SK-N-SH (cell line): ENCODE data around the gene TBC1D16.

ENCODE experiments used
- EZH2phosphoT487 ChIP-seq: fragments of 200-600 bp; sonication (generic); IDR thresholded peaks from 2 replicates; pipeline ENCODE4 v1.6.1; 2017; ENCODE audit warnings: low read depth, mixed run types, mild to moderate bottlenecking, antibody characterized with exemption, moderate library complexity, borderline replicate concordance
- FOSL2 ChIP-seq: IDR thresholded peaks from 2 replicates; pipeline ENCODE4 v1.4.0; 2012; ENCODE audit warnings: low read depth, mild to moderate bottlenecking, moderate library complexity, borderline replicate concordance
- FOXM1 ChIP-seq: IDR thresholded peaks from 2 replicates; pipeline ENCODE4 v1.4.0; 2012; ENCODE audit warnings: low read depth, mild to moderate bottlenecking
- JUND ChIP-seq: IDR thresholded peaks from 2 replicates; pipeline ENCODE4 v1.4.0; 2012
- MXI1 ChIP-seq: IDR thresholded peaks from 2 replicates; pipeline ENCODE4 v1.6.1; 2012; ENCODE audit warnings: mild to moderate bottlenecking, low read depth, low read length, improper control_type of control experiment
- TCF12 ChIP-seq: IDR thresholded peaks from 2 replicates; pipeline ENCODE4 v1.4.0; 2012
- TEAD4 ChIP-seq: IDR thresholded peaks from 2 replicates; pipeline ENCODE4 v1.4.0; 2012; ENCODE audit warnings: mild to moderate bottlenecking, borderline replicate concordance; ENCODE audit not compliant: insufficient read depth
- YY1 ChIP-seq: IDR thresholded peaks from 2 replicates; pipeline ENCODE4 v1.4.0; 2012; ENCODE audit warnings: low read depth, mild to moderate bottlenecking
- TF ChIP-seq, protein P1 (sequence below): fragments of 200-600 bp; sonication (generic); IDR thresholded peaks from 2 replicates; pipeline ENCODE4 v1.6.1; 2017; ENCODE audit warnings: antibody characterized with exemption, mild to moderate bottlenecking, moderate library complexity
- TF ChIP-seq, protein P2 (sequence below): IDR thresholded peaks from 2 replicates; pipeline ENCODE4 v1.4.0; 2012; ENCODE audit warnings: low read depth, borderline replicate concordance
- TF ChIP-seq, protein P3 (sequence below): fragments of 150-350 bp; IDR thresholded peaks from 2 replicates; pipeline ENCODE4 v1.6.1; 2017; ENCODE audit warnings: antibody characterized with exemption, low read length, low read depth, borderline replicate concordance

DNA sequence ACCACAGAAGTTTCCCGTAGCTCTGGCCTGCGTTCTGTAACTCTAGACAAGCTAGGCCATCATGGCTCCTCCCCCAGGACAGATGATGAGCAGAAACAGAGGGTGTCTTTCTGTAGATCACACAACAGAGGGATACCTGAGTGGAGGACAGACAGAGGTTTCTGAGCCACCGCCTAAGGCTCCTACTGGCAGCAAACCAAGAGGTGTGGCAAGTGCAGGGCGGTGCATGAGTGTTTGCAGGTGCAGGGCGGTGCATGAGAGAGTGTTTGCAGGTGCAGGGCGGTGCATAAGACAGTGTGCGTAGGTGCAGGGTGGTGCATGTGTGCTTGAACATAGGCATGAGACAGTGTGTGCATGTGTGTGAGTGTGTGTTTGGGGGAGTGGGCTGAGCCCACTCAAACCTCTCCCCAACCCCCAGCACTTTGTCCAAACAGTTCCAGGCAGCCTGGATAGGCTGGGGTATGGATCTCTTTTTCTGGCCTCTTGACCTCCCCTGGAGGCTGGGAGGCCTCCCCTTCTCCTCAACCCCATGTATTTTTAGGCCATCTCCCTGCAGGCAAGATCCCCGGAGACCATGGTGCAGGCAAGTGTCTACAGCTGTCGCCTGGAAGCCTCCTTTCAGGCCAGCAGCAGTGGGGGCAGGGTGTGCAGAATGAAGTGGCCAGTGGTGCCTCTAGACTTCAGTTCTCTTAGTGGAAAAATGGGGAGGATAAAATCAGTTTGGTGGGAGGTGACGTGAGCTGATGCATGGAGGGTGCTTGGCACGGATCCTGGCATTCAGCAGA lies 143.0 kb downstream of the TBC1D16 start:
- TF ChIP-seq, protein P1, sequence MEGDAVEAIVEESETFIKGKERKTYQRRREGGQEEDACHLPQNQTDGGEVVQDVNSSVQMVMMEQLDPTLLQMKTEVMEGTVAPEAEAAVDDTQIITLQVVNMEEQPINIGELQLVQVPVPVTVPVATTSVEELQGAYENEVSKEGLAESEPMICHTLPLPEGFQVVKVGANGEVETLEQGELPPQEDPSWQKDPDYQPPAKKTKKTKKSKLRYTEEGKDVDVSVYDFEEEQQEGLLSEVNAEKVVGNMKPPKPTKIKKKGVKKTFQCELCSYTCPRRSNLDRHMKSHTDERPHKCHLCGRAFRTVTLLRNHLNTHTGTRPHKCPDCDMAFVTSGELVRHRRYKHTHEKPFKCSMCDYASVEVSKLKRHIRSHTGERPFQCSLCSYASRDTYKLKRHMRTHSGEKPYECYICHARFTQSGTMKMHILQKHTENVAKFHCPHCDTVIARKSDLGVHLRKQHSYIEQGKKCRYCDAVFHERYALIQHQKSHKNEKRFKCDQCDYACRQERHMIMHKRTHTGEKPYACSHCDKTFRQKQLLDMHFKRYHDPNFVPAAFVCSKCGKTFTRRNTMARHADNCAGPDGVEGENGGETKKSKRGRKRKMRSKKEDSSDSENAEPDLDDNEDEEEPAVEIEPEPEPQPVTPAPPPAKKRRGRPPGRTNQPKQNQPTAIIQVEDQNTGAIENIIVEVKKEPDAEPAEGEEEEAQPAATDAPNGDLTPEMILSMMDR: no peak
- TF ChIP-seq TCF12 (no peak), FOSL2 (no peak), YY1 (no peak), EZH2phosphoT487 (no peak), MXI1 (no peak), JUND (no peak), TEAD4 (no peak), FOXM1 (no peak)
- TF ChIP-seq, protein P2, sequence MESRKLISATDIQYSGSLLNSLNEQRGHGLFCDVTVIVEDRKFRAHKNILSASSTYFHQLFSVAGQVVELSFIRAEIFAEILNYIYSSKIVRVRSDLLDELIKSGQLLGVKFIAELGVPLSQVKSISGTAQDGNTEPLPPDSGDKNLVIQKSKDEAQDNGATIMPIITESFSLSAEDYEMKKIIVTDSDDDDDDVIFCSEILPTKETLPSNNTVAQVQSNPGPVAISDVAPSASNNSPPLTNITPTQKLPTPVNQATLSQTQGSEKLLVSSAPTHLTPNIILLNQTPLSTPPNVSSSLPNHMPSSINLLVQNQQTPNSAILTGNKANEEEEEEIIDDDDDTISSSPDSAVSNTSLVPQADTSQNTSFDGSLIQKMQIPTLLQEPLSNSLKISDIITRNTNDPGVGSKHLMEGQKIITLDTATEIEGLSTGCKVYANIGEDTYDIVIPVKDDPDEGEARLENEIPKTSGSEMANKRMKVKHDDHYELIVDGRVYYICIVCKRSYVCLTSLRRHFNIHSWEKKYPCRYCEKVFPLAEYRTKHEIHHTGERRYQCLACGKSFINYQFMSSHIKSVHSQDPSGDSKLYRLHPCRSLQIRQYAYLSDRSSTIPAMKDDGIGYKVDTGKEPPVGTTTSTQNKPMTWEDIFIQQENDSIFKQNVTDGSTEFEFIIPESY: no peak
- TF ChIP-seq, protein P3, sequence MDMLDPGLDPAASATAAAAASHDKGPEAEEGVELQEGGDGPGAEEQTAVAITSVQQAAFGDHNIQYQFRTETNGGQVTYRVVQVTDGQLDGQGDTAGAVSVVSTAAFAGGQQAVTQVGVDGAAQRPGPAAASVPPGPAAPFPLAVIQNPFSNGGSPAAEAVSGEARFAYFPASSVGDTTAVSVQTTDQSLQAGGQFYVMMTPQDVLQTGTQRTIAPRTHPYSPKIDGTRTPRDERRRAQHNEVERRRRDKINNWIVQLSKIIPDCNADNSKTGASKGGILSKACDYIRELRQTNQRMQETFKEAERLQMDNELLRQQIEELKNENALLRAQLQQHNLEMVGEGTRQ: no peak
